OCI-LY7 (cell line): Measurements from ENCODE around the gene FOXM1. TPM values are rescaled to one million over a fixed set of nuclear protein-coding genes. Genes with fewer than 3 reads are reported as not detected.

Source experiments
- BruUV-seq: library from RNA; stranded (reverse); fragments of 400-500 nt; replicated peaks from 2 replicates; lab custom pipeline; 2021; lab: Mats Ljungman, UMichigan
- CTCF ChIA-PET: fragments of 300-600 bp; sonication (Branson Sonifier 250); formaldehyde crosslinking; loops from one replicate; lab custom pipeline; 2022; ENCODE audit warnings: antibody characterized with exemption; ENCODE audit not compliant: unreplicated experiment; lab: Charles Lee
- POLR2A ChIA-PET: fragments of 300-600 bp; sonication (Branson Sonifier 250); formaldehyde crosslinking; loops from one replicate; lab custom pipeline; 2022; ENCODE audit warnings: antibody characterized with exemption; lab: Charles Lee
- DNase-seq: peaks from one replicate; pipeline ENCODE4 v3.0.0-alpha.2; 2015; ENCODE audit warnings: low spot score
- H2AFZ ChIP-seq: fragments of 200-600 bp; sonication (generic), shearing (Covaris generic); 2 replicates; pipeline ENCODE4 v1.6.1; 2014; ENCODE audit warnings: mild to moderate bottlenecking, antibody characterized with exemption, low read length, moderate library complexity
- H3K27ac ChIP-seq: fragments of 200-600 bp; sonication (generic); 2 replicates; pipeline ENCODE4 v1.5.1; 2014; ENCODE audit warnings: mixed run types, low read depth, mild to moderate bottlenecking, moderate library complexity, low read length, inconsistent platforms; ENCODE audit not compliant: poor library complexity, severe bottlenecking
- H3K36me3 ChIP-seq: fragments of 200-600 bp; sonication (generic); 2 replicates; pipeline ENCODE4 v1.6.1; 2014; ENCODE audit warnings: mild to moderate bottlenecking, antibody characterized with exemption, low read length, moderate library complexity, mixed read lengths; ENCODE audit not compliant: insufficient read depth
- H3K4me1 ChIP-seq: fragments of 200-600 bp; sonication (generic); 2 replicates; pipeline ENCODE4 v1.5.1; 2014; ENCODE audit warnings: mild to moderate bottlenecking, low read length; ENCODE audit not compliant: insufficient read depth, poor library complexity, severe bottlenecking
- H3K4me2 ChIP-seq: fragments of 200-600 bp; sonication (generic); 2 replicates; pipeline ENCODE4 v1.6.1; 2014; ENCODE audit warnings: mild to moderate bottlenecking, low read length
- H3K4me3 ChIP-seq: fragments of 200-600 bp; sonication (generic); 2 replicates; pipeline ENCODE4 v1.5.1; 2014; ENCODE audit warnings: mild to moderate bottlenecking, low read depth, low read length; ENCODE audit not compliant: poor library complexity, severe bottlenecking
- H3K79me2 ChIP-seq: fragments of 200-600 bp; sonication (generic); 2 replicates; pipeline ENCODE4 v1.6.1; 2016; ENCODE audit warnings: low read depth, mild to moderate bottlenecking, low read length, moderate library complexity, mixed read lengths; ENCODE audit not compliant: insufficient read depth
- H3K9me2 ChIP-seq: fragments of 200-600 bp; sonication (generic); 2 replicates; pipeline ENCODE4 v1.6.1; 2016; ENCODE audit warnings: mild to moderate bottlenecking, low read length, mixed read lengths; ENCODE audit not compliant: insufficient read depth
- H3K9me3 ChIP-seq: fragments of 200-600 bp; sonication (generic); 2 replicates; pipeline ENCODE4 v1.6.1; 2014; ENCODE audit warnings: mild to moderate bottlenecking, mixed run types, low read length, mixed read lengths
- H4K20me1 ChIP-seq: fragments of 200-600 bp; sonication (generic); 2 replicates; pipeline ENCODE4 v1.6.1; 2014; ENCODE audit warnings: mild to moderate bottlenecking, antibody characterized with exemption, low read length, moderate library complexity, mixed read lengths; ENCODE audit not compliant: insufficient read depth
- EZH2phosphoT487 ChIP-seq: fragments of 200-600 bp; sonication (generic); IDR thresholded peaks from 2 replicates; pipeline ENCODE4 v1.6.1; 2018; ENCODE audit warnings: low read depth, borderline replicate concordance, mild to moderate bottlenecking, mixed run types, antibody characterized with exemption, low read length, moderate library complexity, mixed read lengths
- intact Hi-C: fragments of 100-400 bp; cut with micrococcal nuclease; formaldehyde crosslinking; loops from one replicate; pipeline ENCODE4 v1.10.0; 2022; ENCODE audit not compliant: unreplicated experiment
- total RNA-seq, 2 experiments: library from RNA; depleted of rRNA in 1 of 2; stranded (reverse); fragments of >200 nt in 1 of 2; shearing (Covaris generic) in 1 of 2; gene quantifications; 2 replicates each; pipeline ENCODE4 v1.2.3, GENCODE V29; 2014 to 2022
- TF ChIP-seq, protein P1 (sequence below): fragments of 200-600 bp; sonication (generic); conservative IDR thresholded peaks from 2 replicates; pipeline ENCODE4 v1.5.1; 2014; ENCODE audit warnings: mild to moderate bottlenecking, antibody characterized with exemption, low read length, moderate library complexity, mixed read lengths

FOXM1 gene
- total RNA-seq, 2 experiments from 2014 or later = 109 to 173 TPM

DNA sequence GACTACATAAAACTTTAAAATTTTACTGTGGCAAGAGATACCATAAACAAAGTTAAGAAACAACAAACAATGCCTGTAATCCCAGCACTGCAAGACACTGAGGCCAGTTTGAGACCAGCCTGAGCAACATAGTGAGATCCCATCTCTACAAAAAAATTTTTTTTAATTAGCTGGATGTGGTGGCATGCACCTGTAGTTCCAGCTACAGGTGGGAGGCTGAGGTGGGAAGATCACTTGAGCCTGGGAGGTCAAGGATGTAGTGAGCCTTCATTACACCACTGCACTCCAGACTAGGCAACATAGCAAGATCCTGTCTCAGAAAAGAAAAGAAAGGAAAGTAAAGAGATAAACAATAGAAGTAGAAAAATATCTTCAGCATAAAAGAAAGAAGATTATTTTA lies 16.8 kb downstream of the FOXM1 start:
- Histone ChIP-seq H3K9me2 (no peaks in the 10 kb centered on the region), H3K9me3 (no peaks in the 10 kb centered on the region), H3K27ac (no peak overlapping the region), H3K4me3 (no peak overlapping the region), H2AFZ (no peak overlapping the region), H4K20me1 (no peaks in the 10 kb centered on the region), H3K4me2 (no peak overlapping the region), H3K79me2 (no peaks in the 10 kb centered on the region), H3K4me1 (no peaks in the 10 kb centered on the region), H3K36me3 (peaks cover 94% of the 10 kb centered on the region)
- POLR2A ChIA-PET = interaction anchor here (0.7 kb wide), 1 partner anchor 12 kb away, joined by 5 read pairs; no protein-coding TSS in a partner anchor
- intact Hi-C loops = no loop called here
- TF ChIP-seq, protein P1, sequence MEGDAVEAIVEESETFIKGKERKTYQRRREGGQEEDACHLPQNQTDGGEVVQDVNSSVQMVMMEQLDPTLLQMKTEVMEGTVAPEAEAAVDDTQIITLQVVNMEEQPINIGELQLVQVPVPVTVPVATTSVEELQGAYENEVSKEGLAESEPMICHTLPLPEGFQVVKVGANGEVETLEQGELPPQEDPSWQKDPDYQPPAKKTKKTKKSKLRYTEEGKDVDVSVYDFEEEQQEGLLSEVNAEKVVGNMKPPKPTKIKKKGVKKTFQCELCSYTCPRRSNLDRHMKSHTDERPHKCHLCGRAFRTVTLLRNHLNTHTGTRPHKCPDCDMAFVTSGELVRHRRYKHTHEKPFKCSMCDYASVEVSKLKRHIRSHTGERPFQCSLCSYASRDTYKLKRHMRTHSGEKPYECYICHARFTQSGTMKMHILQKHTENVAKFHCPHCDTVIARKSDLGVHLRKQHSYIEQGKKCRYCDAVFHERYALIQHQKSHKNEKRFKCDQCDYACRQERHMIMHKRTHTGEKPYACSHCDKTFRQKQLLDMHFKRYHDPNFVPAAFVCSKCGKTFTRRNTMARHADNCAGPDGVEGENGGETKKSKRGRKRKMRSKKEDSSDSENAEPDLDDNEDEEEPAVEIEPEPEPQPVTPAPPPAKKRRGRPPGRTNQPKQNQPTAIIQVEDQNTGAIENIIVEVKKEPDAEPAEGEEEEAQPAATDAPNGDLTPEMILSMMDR = no peak
- no peak for TF ChIP-seq EZH2phosphoT487
- CTCF ChIA-PET = no interaction called here
- no TSS peak for BruUV-seq
- no peak for DNase-seq

DNA sequence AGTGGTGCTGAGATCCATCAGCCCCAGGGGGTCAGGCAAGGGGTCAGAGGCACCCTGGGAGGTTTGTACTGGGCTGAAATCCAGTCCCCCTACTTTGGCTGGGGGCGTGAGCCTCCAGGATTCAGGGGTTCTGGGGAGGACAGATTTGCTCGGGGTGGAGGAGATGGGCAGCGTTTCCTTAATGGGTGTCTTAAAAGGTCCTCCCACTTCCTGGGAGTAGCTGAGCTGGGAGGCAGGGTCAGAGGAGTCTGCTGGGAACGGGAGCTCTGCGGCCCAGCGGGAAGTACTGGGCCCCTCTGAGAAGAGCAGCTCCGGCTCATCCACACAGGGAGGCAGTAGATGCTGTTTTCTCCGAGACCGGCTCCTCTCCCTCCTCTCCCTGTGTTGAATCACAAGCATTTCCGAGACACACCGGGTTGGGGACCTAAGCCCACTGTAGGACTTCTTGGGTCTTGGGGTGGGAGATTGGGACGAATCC lies 18.0 kb downstream of the FOXM1 start:
- no peak overlapping the region for H3K27ac ChIP-seq
- no peaks in the 10 kb centered on the region for H3K9me2 ChIP-seq
- peaks cover 91% of the 10 kb centered on the region for H3K36me3 ChIP-seq
- no peak overlapping the region for H3K4me2 ChIP-seq
- H3K4me1 ChIP-seq = no peaks in the 10 kb centered on the region
- no peak for TF ChIP-seq EZH2phosphoT487
- TF ChIP-seq, protein P1 = no peak
- DNase-seq = no peak
- H3K79me2 ChIP-seq = no peaks in the 10 kb centered on the region
- H4K20me1 ChIP-seq = no peaks in the 10 kb centered on the region
- BruUV-seq = no TSS peak
- no peaks in the 10 kb centered on the region for H3K9me3 ChIP-seq
- intact Hi-C loops = no loop called here
- CTCF ChIA-PET = no interaction called here
- POLR2A ChIA-PET = no interaction called here
- no peak overlapping the region for H3K4me3 ChIP-seq
- H2AFZ ChIP-seq = no peak overlapping the region

DNA sequence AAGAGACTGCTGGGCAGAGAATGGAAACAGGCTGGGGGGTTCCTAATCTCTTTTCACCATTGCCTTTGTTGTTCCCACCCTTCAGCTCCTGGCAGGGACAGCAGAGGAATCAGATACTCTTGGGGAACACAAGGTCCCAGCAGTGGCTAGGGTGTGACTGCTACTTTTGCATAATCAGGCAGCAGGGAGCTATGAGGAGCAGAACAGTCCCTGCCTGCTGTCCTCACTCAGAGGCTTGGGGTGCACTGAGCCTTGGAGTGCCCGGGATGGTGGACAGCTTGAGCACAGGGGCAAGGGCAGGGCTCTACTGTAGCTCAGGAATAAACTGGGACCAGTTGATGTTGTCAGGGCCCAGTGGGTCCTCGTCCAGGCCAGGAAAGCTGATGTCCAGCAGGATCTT lies 18.6 kb downstream of the FOXM1 start:
- TF ChIP-seq, protein P1 = no peak
- TF ChIP-seq EZH2phosphoT487 = no peak
- Histone ChIP-seq H3K27ac (no peak overlapping the region), H3K4me3 (no peak overlapping the region), H3K4me1 (no peaks in the 10 kb centered on the region), H3K79me2 (no peaks in the 10 kb centered on the region), H3K9me3 (no peaks in the 10 kb centered on the region), H3K36me3 (peaks cover 84% of the 10 kb centered on the region), H3K9me2 (no peaks in the 10 kb centered on the region), H3K4me2 (no peak overlapping the region), H4K20me1 (no peaks in the 10 kb centered on the region), H2AFZ (no peak overlapping the region)
- intact Hi-C loops = no loop called here
- BruUV-seq = no TSS peak
- no peak for DNase-seq
- POLR2A ChIA-PET = interaction anchor here (0.6 kb wide), 1 partner anchor 314 kb away, joined by 4 read pairs; no protein-coding TSS in a partner anchor
- CTCF ChIA-PET = no interaction called here
